Dendritic cell treated with granulocyte-macrophage colony-stimulating factor and Interleukin-4, amounts not matched to agents 40 ng/mL and 50 ng/mL, for 4 days (primary cell): ENCODE results near the gene CATSPERB.
"Not testable (repeated sequence)": the region's sequence is repeated elsewhere in the genome, so short reads cannot be mapped to it uniquely, and the experiment has no call there.

ENCODE experiments used
- H3K27ac Mint-ChIP-seq: one replicate; pipeline ENCODE4 v1.8.0; 2022; ENCODE audit warnings: mild to moderate bottlenecking, mixed read lengths
- H3K27me3 Mint-ChIP-seq: one replicate; pipeline ENCODE4 v1.8.0; 2022; ENCODE audit warnings: mild to moderate bottlenecking, mixed read lengths
- H3K36me3 Mint-ChIP-seq: one replicate; pipeline ENCODE4 v1.8.0; 2022; ENCODE audit warnings: low read depth, mixed read lengths
- H3K4me1 Mint-ChIP-seq: one replicate; pipeline ENCODE4 v1.8.0; 2022; ENCODE audit warnings: low read depth, mixed read lengths
- H3K4me3 Mint-ChIP-seq: one replicate; pipeline ENCODE4 v1.8.0; 2022; ENCODE audit warnings: mild to moderate bottlenecking, moderate library complexity, mixed read lengths
- H3K9me3 Mint-ChIP-seq: one replicate; pipeline ENCODE4 v1.8.0; 2022; ENCODE audit warnings: mixed read lengths
- intact Hi-C: fragments of 100-400 bp; cut with micrococcal nuclease; formaldehyde crosslinking; loops from one replicate; pipeline ENCODE4 v1.15.0; 2022

The CATSPERB gene

DNA sequence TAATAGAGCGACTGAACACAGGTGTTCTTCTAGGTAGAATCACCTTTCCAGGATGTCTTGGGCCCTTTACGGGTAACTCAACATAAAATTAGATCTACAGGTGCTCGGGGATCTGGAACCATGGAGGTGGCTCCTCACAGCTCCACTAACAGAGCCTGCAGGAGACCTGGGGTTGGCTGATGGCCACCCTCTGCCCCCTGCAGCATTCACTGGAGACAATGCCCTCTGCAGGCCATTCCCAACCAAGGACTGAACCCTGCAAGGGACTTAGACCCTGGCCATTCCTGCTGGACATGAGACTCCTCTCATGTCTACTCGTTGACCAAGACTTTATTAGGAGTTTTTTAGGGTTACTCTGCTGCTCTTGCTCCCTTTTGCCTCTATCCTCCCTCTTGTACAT, 163.3 kb downstream of the CATSPERB start:
- peaks cover 3% of the 10 kb centered on the region for H3K4me1 Mint-ChIP-seq
- no peak overlapping the region for H3K4me3 Mint-ChIP-seq
- no peaks in the 10 kb centered on the region for H3K9me3 Mint-ChIP-seq
- intact Hi-C loops = no loop called here
- no peak overlapping the region for H3K27ac Mint-ChIP-seq
- no peaks in the 10 kb centered on the region for H3K36me3 Mint-ChIP-seq
- H3K27me3 Mint-ChIP-seq = peaks cover 25% of the 10 kb centered on the region

DNA sequence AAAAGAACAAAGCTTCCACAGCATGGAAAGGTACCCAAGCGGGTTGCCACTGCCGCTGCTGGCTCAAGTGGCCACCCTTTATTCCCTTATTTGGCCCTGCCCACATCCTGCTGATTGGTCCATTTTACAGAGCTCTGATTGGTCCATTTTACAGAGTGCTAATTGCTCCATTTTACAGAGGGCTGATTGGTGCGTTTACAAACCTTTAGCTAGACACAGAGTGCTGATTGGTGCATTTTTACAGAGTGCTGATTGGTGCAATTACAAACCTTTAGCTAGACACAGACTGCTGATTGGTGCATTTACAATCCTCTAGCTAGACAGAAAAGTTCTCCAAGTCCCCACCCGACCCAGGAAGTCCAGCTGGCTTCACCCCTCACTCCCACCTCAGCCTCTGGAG, 164.1 kb downstream of the CATSPERB start:
- intact Hi-C loops, H3K4me1 Mint-ChIP-seq, H3K27ac Mint-ChIP-seq, H3K9me3 Mint-ChIP-seq, H3K36me3 Mint-ChIP-seq, H3K4me3 Mint-ChIP-seq: not testable (repeated sequence)
- peaks cover 18% of the 10 kb centered on the region for H3K27me3 Mint-ChIP-seq

- Mint-ChIP-seq H3K4me3 (no peak overlapping the region), H3K27ac (no peak overlapping the region), H3K27me3 (peaks cover 39% of the 10 kb centered on the region), H3K9me3 (peaks cover 9% of the 10 kb centered on the region), H3K4me1 (no peaks in the 10 kb centered on the region), H3K36me3 (no peaks in the 10 kb centered on the region)
- intact Hi-C loops = no loop called here
Measured at GRCh38 chr14:91555531-91555930, 176.4 kb downstream of the CATSPERB start.

DNA sequence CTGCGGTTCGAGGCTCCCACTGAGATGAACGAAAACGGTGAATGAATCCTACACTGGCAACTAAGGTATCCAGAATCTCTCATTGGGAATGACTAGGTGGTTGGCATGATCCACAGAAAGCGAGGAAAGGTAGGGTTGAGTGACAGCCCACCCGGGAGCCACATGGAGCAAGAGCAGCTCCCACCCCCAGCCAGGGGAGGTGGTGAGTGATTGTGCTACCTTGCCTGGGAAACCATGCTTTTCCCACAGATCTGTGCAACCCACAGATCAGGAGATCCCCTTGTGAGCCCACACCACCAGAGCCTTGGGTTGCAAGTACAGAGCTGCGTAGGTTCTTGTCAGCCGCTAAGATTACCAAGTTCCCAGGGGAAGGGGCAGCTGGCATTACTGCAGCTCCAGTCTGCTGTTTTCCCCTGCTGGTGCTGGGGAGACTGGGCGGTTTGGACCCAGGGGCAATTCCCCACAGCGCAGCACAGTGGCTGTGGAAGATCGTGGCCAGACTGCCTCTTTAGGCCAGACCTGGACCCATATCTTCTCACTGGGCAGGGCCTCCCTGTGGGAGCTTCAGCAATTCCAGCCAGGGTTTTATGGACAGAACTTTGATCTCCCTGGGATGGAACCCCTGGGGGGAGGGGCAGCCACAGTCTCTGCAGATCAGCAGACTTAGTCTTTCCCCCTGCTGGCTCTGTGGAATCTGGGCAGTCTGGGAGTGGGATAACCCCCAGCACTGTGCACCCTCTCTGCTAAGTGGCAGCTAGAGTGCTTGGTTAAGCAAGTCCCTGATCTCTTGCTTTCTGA, 177.2 kb downstream of the CATSPERB start:
- Mint-ChIP-seq H3K36me3 (no peaks in the 10 kb centered on the region), H3K27me3 (peaks cover 38% of the 10 kb centered on the region), H3K9me3 (peaks cover 7% of the 10 kb centered on the region), H3K27ac (no peak overlapping the region), H3K4me3 (no peak overlapping the region), H3K4me1 (no peaks in the 10 kb centered on the region)
- intact Hi-C loops = no loop called here

DNA sequence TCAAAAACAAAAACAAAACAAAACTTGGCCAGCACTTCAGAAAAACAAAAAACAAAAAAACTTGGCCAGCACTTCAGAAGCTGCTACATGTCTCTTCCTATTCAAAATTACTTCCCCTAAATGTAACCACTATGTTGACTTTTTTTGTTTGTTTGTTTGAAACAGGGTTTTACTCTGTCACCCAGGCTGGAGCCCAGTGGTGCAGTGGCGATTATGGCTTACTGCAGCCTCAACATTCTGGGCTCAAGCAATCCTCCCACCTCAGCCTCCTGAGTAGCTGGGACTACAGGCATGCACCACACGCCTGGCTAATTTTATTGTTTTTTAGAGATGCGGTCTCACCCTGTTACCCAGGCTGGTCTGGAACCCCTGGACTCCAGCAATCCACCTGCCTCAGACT, 183.8 kb downstream of the CATSPERB start:
- Mint-ChIP-seq H3K27me3 (peaks cover 16% of the 10 kb centered on the region), H3K27ac (no peak overlapping the region), H3K36me3 (no peaks in the 10 kb centered on the region), H3K4me1 (peaks cover 6% of the 10 kb centered on the region), H3K9me3 (no peaks in the 10 kb centered on the region), H3K4me3 (no peak overlapping the region)
- intact Hi-C loops = no loop called here

GRCh38 chr14:91545946-91546716, 185.8 kb downstream of the CATSPERB start:
- Mint-ChIP-seq H3K27me3 (peaks cover 11% of the 10 kb centered on the region), H3K36me3 (no peaks in the 10 kb centered on the region), H3K4me3 (no peak overlapping the region), H3K9me3 (peaks cover 15% of the 10 kb centered on the region), H3K4me1 (peaks cover 6% of the 10 kb centered on the region), H3K27ac (no peak overlapping the region)
- intact Hi-C loops = no loop called here

DNA sequence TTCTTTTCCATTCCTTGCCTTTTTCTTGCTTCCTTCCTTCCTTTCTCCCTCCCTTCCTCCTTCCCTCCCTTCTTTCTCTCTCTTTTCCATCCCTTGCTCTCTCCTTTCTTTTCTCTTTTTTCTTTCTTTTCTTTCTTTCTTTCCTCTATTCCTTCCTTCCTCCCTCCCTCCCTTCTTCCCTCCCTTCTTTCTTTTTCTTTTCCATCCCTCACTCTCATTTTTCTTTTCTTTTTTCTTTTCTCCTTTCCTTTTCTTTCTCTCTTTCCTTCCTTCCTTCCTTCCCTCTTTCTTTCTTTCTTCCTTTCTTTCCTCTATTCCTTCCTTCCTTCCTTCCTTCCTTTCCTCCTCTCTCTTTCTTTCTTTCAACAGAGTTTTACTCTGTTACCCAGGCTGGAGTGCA, 186.7 kb downstream of the CATSPERB start:
- H3K27ac Mint-ChIP-seq = no peak overlapping the region
- H3K36me3 Mint-ChIP-seq = no peaks in the 10 kb centered on the region
- H3K9me3 Mint-ChIP-seq = peaks cover 22% of the 10 kb centered on the region
- H3K4me3 Mint-ChIP-seq = no peak overlapping the region
- H3K4me1 Mint-ChIP-seq = peaks cover 6% of the 10 kb centered on the region
- intact Hi-C loops = no loop called here
- H3K27me3 Mint-ChIP-seq = peaks cover 10% of the 10 kb centered on the region

DNA sequence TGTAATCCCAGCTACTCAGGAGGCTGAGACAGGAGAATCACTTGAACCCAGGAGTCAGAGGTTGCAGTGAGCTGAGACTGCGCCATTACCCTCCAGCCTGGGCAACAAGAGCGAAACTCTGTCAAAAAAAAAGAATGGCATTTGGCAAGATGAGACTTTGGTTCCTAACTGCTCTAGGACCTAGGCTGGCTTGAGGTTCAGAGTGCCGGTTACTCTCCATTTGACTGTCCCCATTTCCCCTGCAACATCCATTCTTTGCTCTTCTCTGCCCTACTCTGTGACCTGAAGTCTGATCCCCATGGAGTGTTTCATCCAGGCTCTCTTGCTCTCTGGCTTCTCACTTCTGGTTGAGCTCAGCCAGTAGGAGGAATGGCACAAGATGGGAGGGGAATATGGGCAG, 195.6 kb downstream of the CATSPERB start:
- Mint-ChIP-seq H3K4me1 (no peaks in the 10 kb centered on the region), H3K36me3 (no peaks in the 10 kb centered on the region), H3K9me3 (peaks cover 29% of the 10 kb centered on the region), H3K4me3 (no peak overlapping the region), H3K27ac (no peak overlapping the region), H3K27me3 (peaks cover 12% of the 10 kb centered on the region)
- intact Hi-C loops = no loop called here

- peaks cover 13% of the 10 kb centered on the region for H3K9me3 Mint-ChIP-seq
- H3K4me3 Mint-ChIP-seq, intact Hi-C loops, H3K4me1 Mint-ChIP-seq, H3K36me3 Mint-ChIP-seq, H3K27ac Mint-ChIP-seq: not testable (repeated sequence)
- peaks cover 12% of the 10 kb centered on the region for H3K27me3 Mint-ChIP-seq
Measured at GRCh38 chr14:91534059-91534458, 197.8 kb downstream of the CATSPERB start.

- peaks cover 8% of the 10 kb centered on the region for H3K9me3 Mint-ChIP-seq
- H3K4me3 Mint-ChIP-seq = no peak overlapping the region
- intact Hi-C loops = no loop called here
- H3K27me3 Mint-ChIP-seq = peaks cover 12% of the 10 kb centered on the region
- H3K36me3 Mint-ChIP-seq = no peaks in the 10 kb centered on the region
- no peak overlapping the region for H3K27ac Mint-ChIP-seq
- no peaks in the 10 kb centered on the region for H3K4me1 Mint-ChIP-seq
Measured at GRCh38 chr14:91533623-91534022, 198.3 kb downstream of the CATSPERB start.
